Ovary (tissue), 9 donors: ENCODE data around the gene HIRIP3. TPM values are rescaled to one million over a fixed set of nuclear protein-coding genes. Genes with fewer than 3 reads are reported as not detected.
A peak's percentile ranks its signal among the peaks of the same experiment; 100 is the strongest.

ENCODE experiments used
- DNase-seq, 5 donors: peaks; one replicate each; pipeline ENCODE4 v3.0.0-alpha.2; 2019 to 2020
- H3K27ac ChIP-seq, 2 donors: fragments of 200-600 bp; one replicate each; pipeline versions ENCODE4 v1.5.1 to v1.8.0; 2019 to 2022
- H3K27me3 ChIP-seq: fragments of 200-600 bp; one replicate; pipeline ENCODE4 v1.8.0; 2022
- H3K36me3 ChIP-seq: fragments of 200-600 bp; sonication (generic); one replicate; pipeline ENCODE4 v1.5.1; 2019
- H3K4me1 ChIP-seq: one replicate; pipeline ENCODE4 v1.8.1; 2013; ENCODE audit warnings: mild to moderate bottlenecking, moderate library complexity; ENCODE audit not compliant: insufficient read depth
- H3K4me3 ChIP-seq: fragments of 200-600 bp; sonication (generic); one replicate; pipeline ENCODE4 v1.5.1; 2017
- H3K9me3 ChIP-seq, 2 donors: fragments of 200-600 bp in 1 of 2; sonication (generic) in 1 of 2; one replicate each; pipeline versions ENCODE4 v1.5.1 to v1.8.1; 2013 to 2019; ENCODE audit warnings: mild to moderate bottlenecking in 1 of 2, moderate library complexity in 1 of 2
- CTCF ChIP-seq, 3 donors: fragments of 450-650 bp in 2 of 3; fragments of 200-600 bp in 1 of 3; IDR thresholded peaks; one replicate each; pipeline versions ENCODE4 v1.5.1 to v1.8.0; 2016 to 2022; ENCODE audit warnings: antibody characterized with exemption in 3 of 3, mild to moderate bottlenecking in 1 of 3
- EP300 ChIP-seq: sonication (generic); formaldehyde crosslinking; IDR thresholded peaks from one replicate; pipeline ENCODE4 v1.6.1; 2017; ENCODE audit warnings: antibody characterized with exemption
- POLR2A ChIP-seq: fragments of 450-650 bp; IDR thresholded peaks from one replicate; pipeline ENCODE4 v1.6.1; 2017; ENCODE audit warnings: antibody characterized with exemption, mild to moderate bottlenecking, moderate library complexity
- WGBS, 3 donors: extraction: QIAGEN DNeasy Blood & Tissue Kit in 1 of 3; methylation state at CpG; one replicate each; pipeline versions ENCODE4 v1.1.5 to v1.1.7; 2013 to 2017; 5-methylcytosine and 5-hydroxymethylcytosine counted together
- intact Hi-C, 4 donors: fragments of 100-400 bp; cut with DNase I; formaldehyde crosslinking; loops; one replicate each; pipeline versions ENCODE4 v1.11.0 to v1.15.1; 2022 to 2023
- polyA plus RNA-seq, 2 donors: library from polyadenylated mRNA; stranded (reverse); fragments of 200-250 nt in 1 of 2; fragments of 350-450 nt in 1 of 2; fragmentation: Illumina TruSeq in 1 of 2; extraction: RNeasy Lipid Tissue Mini Kit (QIAGEN cat#74804) in 1 of 2; gene quantifications; one replicate each; pipeline ENCODE4 v1.2.3, GENCODE V29; 2013 to 2014
- total RNA-seq, 7 donors: library from RNA; depleted of rRNA in 2 of 7; stranded (reverse); fragments of >200 nt in 2 of 7; fragmentation: NEBNext Ultra II Directional in 3 of 7; extraction: Animal tissue kit (Norgen Biotek cat#: 25700) in 3 of 7; gene quantifications; one replicate each; pipeline versions ENCODE4 v1.1.0 to v1.2.4, GENCODE V29; 2016 to 2023
- donor health status: DM: no; HTN: no; CAD: no; lungs with moderate emphysema.
- donor health status: DM: no; HTN: no; CAD: no.
- donor health status: Bipolar disorder and iron deficiency.
- donor health status: DM: yes; HTN: yes; CAD: no.
- donor health status: DM: no; HTN: no; CAD: no.
- donor health status: DM: yes; HTN: yes; CAD: no.

Gene HIRIP3
- total and polyA plus RNA-seq, 9 donors: 11.8 to 22.7 (median 17.1) TPM

DNA sequence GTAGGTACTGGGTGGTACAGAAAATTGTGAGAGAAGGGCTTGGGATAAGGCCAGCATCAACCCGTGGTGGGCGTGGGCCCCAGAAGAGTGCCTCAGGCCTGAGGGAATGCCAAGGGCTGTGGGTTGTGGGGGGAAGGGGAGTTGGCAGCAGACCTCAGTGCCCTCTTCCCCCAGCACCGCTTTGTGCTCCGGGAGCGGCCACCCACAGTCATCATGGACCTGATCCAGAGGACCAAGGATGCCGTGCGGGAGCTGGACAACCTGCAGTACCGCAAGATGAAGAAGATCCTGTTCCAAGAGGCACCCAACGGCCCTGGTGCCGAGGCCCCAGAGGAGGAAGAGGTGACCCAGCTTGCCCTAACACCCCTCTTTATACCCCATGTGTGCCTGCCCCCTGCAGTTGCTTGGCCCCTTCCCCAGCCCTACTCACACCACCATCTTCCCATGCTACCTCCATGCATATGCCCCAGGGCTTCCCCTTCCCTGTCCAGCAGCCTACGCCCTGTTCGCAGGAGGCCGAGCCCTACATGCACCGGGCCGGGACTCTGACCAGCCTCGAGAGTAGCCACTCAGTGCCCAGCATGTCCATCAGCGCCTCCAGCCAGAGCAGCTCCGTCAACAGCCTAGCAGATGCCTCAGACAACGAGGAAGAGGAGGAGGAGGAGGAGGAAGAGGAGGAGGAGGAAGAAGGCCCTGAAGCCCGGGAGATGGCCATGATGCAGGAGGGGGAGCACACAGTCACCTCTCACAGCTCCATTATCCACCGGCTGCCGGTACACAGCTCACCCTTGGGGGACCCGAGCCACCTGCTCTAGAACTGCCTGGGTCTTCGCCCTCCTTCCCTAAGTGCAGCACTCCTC, 12.6 kb downstream of the HIRIP3 start:
- 78 to 84% (median 84%) methylated on average over 24 of the region's 24 CpGs for WGBS, 3 donors
- Histone ChIP-seq H3K4me3 (no peak overlapping the region), H3K27ac (no peak overlapping the region), H3K36me3 (no peaks in the 10 kb centered on the region), H3K4me1 (no peaks in the 10 kb centered on the region), H3K27me3 (no peaks in the 10 kb centered on the region), H3K9me3 (no peaks in the 10 kb centered on the region)
- TF ChIP-seq POLR2A: no peak
- TF ChIP-seq CTCF (IDR thresholded peaks at IDR 0.05): no peak
- no peak for TF ChIP-seq EP300
- intact Hi-C loops: no loop called here
- DNase-seq: peak in 1 of 5 donors; percentile 24

DNA sequence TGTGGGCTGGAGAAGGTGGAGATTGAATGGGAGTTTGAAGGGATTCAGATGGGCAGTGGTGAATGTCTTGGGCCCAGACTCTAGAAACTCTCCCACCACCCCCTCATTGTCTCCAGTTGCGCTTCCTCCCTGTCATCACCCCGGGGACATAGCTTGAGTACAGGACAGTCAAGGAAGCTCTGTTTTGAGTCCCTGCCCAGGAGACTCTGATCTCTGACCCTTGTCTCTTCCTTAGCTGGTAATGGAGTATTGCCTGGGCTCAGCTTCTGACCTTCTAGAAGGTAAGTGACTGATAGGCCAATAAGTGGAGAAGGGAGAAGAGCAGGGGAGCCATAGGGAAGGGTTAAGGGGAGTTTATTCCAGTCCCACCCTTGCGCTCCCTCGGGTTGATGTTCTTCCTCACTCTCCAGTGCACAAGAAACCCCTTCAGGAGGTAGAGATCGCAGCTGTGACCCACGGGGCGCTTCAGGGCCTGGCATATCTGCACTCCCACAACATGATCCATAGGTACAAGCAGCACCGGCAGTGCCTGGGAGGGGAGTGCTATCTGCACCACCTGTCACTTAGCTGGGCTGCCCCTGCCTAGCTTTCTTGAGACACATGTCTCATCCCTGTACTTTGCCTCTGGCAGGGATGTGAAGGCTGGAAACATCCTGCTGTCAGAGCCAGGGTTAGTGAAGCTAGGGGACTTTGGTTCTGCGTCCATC, 16.7 kb downstream of the HIRIP3 start:
- WGBS, 3 donors: 84 to 87% (median 86%) methylated on average over 9 of the region's 9 CpGs
- peaks cover 13% of the 10 kb centered on the region for H3K4me1 ChIP-seq
- H3K27me3 ChIP-seq: no peaks in the 10 kb centered on the region
- H3K36me3 ChIP-seq: no peaks in the 10 kb centered on the region
- H3K4me3 ChIP-seq: no peak overlapping the region
- no peak overlapping the region for H3K27ac ChIP-seq
- intact Hi-C loops: no loop called here
- DNase-seq: peak in 2 of 5 donors; percentile 8 to 17
- no peaks in the 10 kb centered on the region for H3K9me3 ChIP-seq
- TF ChIP-seq EP300 (no peak), POLR2A (no peak), CTCF (IDR thresholded peaks at IDR 0.05) (no peak)

- 88 to 90% (median 89%) methylated on average over 9 of the region's 9 CpGs for WGBS, 3 donors
- Histone ChIP-seq H3K27me3 (no peaks in the 10 kb centered on the region), H3K4me3 (no peak overlapping the region), H3K27ac (no peak overlapping the region), H3K36me3 (no peaks in the 10 kb centered on the region), H3K9me3 (no peaks in the 10 kb centered on the region), H3K4me1 (peaks cover 13% of the 10 kb centered on the region)
- peak in 2 of 5 donors; percentile 10 to 14 for DNase-seq
- TF ChIP-seq POLR2A (no peak), CTCF (IDR thresholded peaks at IDR 0.05) (no peak), EP300 (no peak)
- intact Hi-C loops: no loop called here
These were observed 17.3 kb downstream of the HIRIP3 start for GRCh38 chr16:29978081-29978480.

DNA sequence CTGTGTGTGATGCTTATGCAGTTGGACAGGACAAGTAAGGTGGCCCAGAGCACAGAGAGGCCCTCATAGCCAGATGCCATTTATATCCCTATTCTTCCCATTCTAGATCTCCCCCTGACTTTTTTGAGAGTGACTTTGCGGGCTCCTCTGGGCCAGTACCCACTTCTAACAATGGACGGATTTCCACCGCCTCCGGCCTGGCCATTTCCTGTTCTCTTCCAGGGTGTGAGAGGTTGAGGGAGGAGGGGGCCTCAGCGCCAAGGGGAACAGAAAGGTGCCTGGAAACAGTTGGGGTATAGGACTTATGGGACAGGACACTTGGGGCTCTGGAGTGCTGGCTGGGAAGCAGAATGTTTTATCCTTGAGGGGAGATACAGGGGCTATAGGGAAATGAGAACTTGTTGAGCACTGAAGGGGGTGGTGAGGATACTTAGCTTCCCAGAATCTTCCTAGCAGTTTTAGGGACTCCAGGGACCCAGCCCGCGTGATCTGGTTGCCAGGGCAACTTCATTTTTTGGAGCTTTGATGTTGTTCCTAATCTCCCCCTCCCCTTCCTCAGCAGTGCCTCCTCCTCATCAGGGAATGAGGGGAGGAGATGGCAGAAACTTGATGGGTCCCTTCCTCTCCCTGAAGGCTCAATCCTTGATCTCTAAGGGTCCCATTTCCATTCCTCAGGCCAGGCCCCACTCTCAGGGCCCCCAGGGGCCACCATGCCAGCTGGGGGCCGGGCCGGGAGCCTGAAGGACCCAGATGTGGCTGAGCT, 18.2 kb downstream of the HIRIP3 start:
- TF ChIP-seq CTCF (IDR thresholded peaks at IDR 0.05): no peak
- TF ChIP-seq EP300: no peak
- no peak for TF ChIP-seq POLR2A
- Histone ChIP-seq H3K36me3 (no peaks in the 10 kb centered on the region), H3K27ac (no peak overlapping the region), H3K4me1 (peaks cover 13% of the 10 kb centered on the region), H3K4me3 (no peak overlapping the region), H3K9me3 (no peaks in the 10 kb centered on the region), H3K27me3 (no peaks in the 10 kb centered on the region)
- peak in 2 of 5 donors; percentile 10 to 31 for DNase-seq
- intact Hi-C loops: no loop called here
- 59 to 65% (median 64%) methylated on average over 9 of the region's 9 CpGs for WGBS, 3 donors
